WERI-Rb-1 (cell line): ENCODE data around the gene IGF2R.
A peak's percentile ranks its signal among the peaks of the same experiment; 100 is the strongest.

ENCODE experiments used
- DNase-seq: peaks from one replicate; pipeline ENCODE4 v3.0.0-alpha.2; 2020
- H3K27ac ChIP-seq: fragments of 250-450 bp; sonication (Bioruptor Pico); 2 replicates; pipeline ENCODE4 v1.5.1; 2020; ENCODE audit warnings: mild to moderate bottlenecking, moderate library complexity
- H3K27me3 ChIP-seq: fragments of 250-450 bp; sonication (Bioruptor Pico); 2 replicates; pipeline ENCODE4 v1.5.1; 2021; ENCODE audit warnings: mild to moderate bottlenecking, low read depth, moderate library complexity; ENCODE audit not compliant: insufficient read depth, severe bottlenecking
- H3K36me3 ChIP-seq: fragments of 250-450 bp; sonication (Bioruptor Pico); 2 replicates; pipeline ENCODE4 v1.5.1; 2020; ENCODE audit warnings: mild to moderate bottlenecking, moderate library complexity
- H3K4me3 ChIP-seq: 2 replicates; pipeline ENCODE4 v1.5.1; 2011; ENCODE audit warnings: low read depth, mild to moderate bottlenecking, control low read depth, low read length
- H3K9me3 ChIP-seq: fragments of 250-450 bp; sonication (Bioruptor Pico); 2 replicates; pipeline ENCODE4 v1.5.1; 2021; ENCODE audit warnings: mild to moderate bottlenecking, moderate library complexity; ENCODE audit not compliant: severe bottlenecking
- TF ChIP-seq, protein P1 (sequence below): IDR thresholded peaks from 2 replicates; pipeline ENCODE4 v1.5.1; 2011; ENCODE audit warnings: low read depth, mild to moderate bottlenecking, control low read depth, inconsistent platforms, low read length

Gene IGF2R

DNA sequence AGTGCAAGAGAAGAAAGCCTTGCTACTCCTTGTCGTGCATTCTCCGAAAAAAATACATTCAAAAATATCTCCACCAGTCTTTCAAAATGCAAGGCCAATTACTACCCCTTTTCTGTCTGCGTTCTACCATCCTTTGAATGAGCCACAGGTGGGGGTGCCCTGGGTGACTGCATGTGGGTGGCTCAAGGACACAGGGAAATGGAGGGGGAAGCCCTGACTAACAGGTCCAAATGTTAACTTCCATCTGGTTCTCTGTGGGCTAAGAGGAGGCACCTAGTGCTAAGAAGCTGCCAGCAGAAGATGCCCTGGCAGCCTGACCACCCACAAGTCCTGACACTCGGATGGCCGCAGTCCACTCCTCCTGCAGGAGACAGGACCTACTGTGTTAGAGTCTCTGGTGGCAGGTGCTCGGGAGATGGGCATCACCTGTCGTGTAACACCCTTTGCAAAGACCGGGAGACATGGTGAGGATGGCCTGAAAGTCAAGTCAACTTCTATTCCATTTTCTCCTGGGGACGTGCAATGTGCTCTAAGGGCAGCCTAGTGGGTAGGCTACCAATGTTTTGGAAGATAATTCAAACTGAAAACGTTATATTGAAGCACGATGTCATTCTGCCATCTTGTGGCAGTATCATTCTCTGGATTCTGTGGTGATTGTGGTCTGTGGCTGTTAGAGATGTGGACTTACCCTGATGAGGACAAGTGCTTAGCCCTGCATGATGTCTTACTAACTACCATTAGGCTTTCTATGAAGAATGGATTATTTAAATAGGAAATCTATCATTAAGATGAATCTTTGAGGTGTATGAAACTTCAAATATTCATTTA is 27.4 kb upstream of the IGF2R start:
- Histone ChIP-seq H3K27ac (no peak overlapping the region), H3K9me3 (no peaks in the 10 kb centered on the region), H3K27me3 (peaks cover 3% of the 10 kb centered on the region), H3K36me3 (no peaks in the 10 kb centered on the region), H3K4me3 (no peak overlapping the region)
- no peak for DNase-seq
- TF ChIP-seq, protein P1, sequence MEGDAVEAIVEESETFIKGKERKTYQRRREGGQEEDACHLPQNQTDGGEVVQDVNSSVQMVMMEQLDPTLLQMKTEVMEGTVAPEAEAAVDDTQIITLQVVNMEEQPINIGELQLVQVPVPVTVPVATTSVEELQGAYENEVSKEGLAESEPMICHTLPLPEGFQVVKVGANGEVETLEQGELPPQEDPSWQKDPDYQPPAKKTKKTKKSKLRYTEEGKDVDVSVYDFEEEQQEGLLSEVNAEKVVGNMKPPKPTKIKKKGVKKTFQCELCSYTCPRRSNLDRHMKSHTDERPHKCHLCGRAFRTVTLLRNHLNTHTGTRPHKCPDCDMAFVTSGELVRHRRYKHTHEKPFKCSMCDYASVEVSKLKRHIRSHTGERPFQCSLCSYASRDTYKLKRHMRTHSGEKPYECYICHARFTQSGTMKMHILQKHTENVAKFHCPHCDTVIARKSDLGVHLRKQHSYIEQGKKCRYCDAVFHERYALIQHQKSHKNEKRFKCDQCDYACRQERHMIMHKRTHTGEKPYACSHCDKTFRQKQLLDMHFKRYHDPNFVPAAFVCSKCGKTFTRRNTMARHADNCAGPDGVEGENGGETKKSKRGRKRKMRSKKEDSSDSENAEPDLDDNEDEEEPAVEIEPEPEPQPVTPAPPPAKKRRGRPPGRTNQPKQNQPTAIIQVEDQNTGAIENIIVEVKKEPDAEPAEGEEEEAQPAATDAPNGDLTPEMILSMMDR, result peak; percentile 45

DNA sequence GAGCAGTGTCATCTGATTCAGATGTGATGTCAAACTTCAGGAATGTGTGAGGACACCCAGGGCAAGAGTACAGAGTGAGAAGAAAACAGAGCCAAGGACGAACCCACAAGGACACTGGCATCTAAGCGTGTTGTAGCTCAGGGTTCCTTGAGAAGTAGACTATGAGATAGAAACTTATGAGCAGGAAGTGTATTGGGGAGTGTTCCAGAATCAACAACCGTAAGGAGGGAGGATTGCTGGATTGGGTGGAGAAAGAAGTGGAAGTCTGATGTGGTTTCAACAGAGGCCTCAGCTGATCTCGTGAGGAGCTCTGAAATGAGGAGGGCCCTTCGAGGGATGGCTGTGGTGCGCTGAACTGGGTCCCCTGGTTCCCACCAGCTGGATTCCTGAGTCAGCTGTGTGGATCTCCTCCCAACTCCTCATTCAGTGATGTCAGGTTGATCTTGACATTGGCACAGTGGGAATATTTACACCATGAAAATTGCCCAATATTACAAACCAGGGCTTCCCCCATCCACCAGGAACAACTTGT is 25.7 kb upstream of the IGF2R start:
- TF ChIP-seq, protein P1, result no peak
- Histone ChIP-seq H3K27me3 (peaks cover 3% of the 10 kb centered on the region), H3K4me3 (no peak overlapping the region), H3K9me3 (no peaks in the 10 kb centered on the region), H3K27ac (no peak overlapping the region), H3K36me3 (no peaks in the 10 kb centered on the region)
- DNase-seq, result no peak

DNA sequence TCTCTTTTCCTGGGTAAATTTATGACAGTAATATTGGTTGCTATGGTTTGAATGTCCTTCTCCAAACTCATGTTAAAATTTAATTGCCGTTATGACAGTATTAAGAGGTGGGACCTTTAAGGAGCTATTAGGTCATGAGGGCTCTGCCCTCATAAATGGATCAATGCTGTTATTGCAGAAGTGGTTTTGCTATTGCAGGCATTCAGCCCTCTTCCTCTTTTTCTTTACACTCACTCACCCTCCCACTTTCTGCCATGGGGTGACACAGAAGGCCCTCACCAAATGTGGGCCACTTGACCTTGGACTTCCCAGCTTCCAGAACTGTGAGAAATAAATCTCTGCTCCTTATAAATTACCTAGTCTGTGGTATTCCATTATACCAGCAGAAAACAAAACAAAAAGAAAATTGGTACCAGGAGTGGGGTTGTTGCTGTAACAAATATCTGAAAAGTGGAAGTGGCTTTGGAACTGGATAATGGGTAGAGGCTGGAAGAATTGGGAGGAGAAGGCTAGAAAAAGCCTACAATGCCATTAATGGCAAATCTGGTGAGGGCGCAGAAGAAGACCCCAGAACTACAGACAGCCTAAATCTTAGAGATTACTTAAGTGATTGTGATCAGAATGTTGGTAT is 24.8 kb upstream of the IGF2R start:
- TF ChIP-seq, protein P1, result no peak
- no peak overlapping the region for H3K27ac ChIP-seq
- H3K27me3 ChIP-seq, result peaks cover 3% of the 10 kb centered on the region
- H3K9me3 ChIP-seq, result no peaks in the 10 kb centered on the region
- DNase-seq, result no peak
- no peak overlapping the region for H3K4me3 ChIP-seq
- no peaks in the 10 kb centered on the region for H3K36me3 ChIP-seq

DNA sequence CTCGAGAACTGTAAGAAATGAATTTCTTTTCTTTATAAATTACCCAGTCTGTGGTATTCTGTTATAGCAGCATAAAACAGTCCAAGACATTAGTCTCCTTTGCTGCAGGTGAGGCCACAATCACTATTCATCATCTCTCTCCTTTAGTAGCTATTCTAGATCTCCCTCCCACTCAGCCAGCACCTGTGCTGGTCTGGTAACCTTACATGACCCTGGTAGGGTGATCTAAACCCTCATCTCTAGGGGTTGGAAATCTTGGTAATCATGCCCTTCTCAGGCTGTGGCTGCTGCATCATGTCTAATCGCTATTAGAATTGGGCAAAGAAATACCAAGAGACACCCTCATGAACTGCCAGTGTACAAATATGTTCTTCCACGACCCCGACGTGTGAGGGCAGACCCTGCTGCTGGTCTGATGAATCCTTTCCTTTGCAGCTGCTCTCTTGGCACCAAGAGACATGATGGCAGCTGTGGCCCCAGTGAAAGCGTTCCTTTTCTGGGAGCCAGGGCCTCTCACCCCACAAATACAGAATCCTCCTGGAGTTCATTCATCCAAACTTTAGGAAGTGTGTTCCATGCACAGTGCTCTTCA is 23.0 kb upstream of the IGF2R start:
- H3K27me3 ChIP-seq, result peaks cover 3% of the 10 kb centered on the region
- no peaks in the 10 kb centered on the region for H3K9me3 ChIP-seq
- no peak overlapping the region for H3K27ac ChIP-seq
- TF ChIP-seq, protein P1, result no peak
- H3K36me3 ChIP-seq, result no peaks in the 10 kb centered on the region
- DNase-seq, result no peak
- H3K4me3 ChIP-seq, result no peak overlapping the region

DNA sequence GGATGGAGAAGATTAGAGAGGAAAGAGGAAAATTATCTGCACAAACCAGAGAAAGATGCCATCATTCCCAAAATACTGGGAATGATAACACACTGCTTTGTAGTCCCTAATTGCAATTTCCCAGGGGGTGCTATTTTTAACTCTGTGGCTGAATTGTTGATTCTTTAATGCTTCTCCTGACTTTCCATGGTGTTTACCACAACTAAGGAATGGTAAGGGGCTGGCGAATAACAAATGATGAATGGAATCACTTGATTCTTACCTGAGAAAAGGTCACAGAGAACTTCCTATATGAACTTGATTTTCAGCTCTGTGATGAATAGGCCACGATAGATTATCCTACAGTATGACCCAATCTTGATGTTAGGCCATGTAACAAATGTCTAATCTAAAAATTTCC is 22.0 kb upstream of the IGF2R start:
- no peak overlapping the region for H3K4me3 ChIP-seq
- H3K9me3 ChIP-seq, result no peaks in the 10 kb centered on the region
- TF ChIP-seq, protein P1, result no peak

More for the DNA sequence above, 22.0 kb upstream of the IGF2R start:
- no peak overlapping the region for H3K27ac ChIP-seq
- H3K36me3 ChIP-seq, result no peaks in the 10 kb centered on the region
- DNase-seq, result no peak
- H3K27me3 ChIP-seq, result peaks cover 2% of the 10 kb centered on the region
